PC-9 (cell line): Measurements from ENCODE around the gene YWHAQ. TPM values are rescaled to one million over a fixed set of nuclear protein-coding genes. Genes with fewer than 3 reads are reported as not detected.

Experiments
- BruUV-seq: library from RNA; stranded (reverse); fragments of 400-500 nt; replicated peaks from 2 replicates; lab custom pipeline; 2021; lab: Mats Ljungman, UMichigan
- CTCF ChIA-PET: fragments of 300-600 bp; sonication (Branson Sonifier 250); formaldehyde crosslinking; loops from one replicate; lab custom pipeline; 2022; ENCODE audit warnings: antibody characterized with exemption; lab: Charles Lee
- POLR2A ChIA-PET: fragments of 300-600 bp; sonication (Branson Sonifier 250); formaldehyde crosslinking; loops from one replicate; lab custom pipeline; 2022; ENCODE audit warnings: antibody characterized with exemption; ENCODE audit not compliant: unreplicated experiment; lab: Charles Lee
- DNase-seq, 2 experiments: peaks; one replicate each; pipeline versions ENCODE4 v3.0.0 to v3.0.0-alpha.2; 2015 to 2022; ENCODE audit warnings: mixed read lengths in 1 of 2
- H2AFZ ChIP-seq: fragments of 200-600 bp; sonication (generic); 2 replicates; pipeline ENCODE4 v1.8.1; 2017; ENCODE audit warnings: antibody characterized with exemption
- H3F3A ChIP-seq: fragments of 200-600 bp; sonication (generic); 2 replicates; pipeline ENCODE4 v1.8.1; 2017; ENCODE audit warnings: antibody characterized with exemption, mild to moderate bottlenecking, low read depth; ENCODE audit not compliant: insufficient read depth
- H3K27ac ChIP-seq: fragments of 200-600 bp; sonication (generic); 2 replicates; pipeline ENCODE4 v1.6.1; 2016; ENCODE audit warnings: mixed run types
- H3K27me3 ChIP-seq: fragments of 200-600 bp; sonication (generic); 2 replicates; pipeline ENCODE4 v1.6.1; 2016; ENCODE audit warnings: low read depth, mixed run types; ENCODE audit not compliant: insufficient read depth
- H3K36me3 ChIP-seq: fragments of 200-600 bp; sonication (generic); 2 replicates; pipeline ENCODE4 v1.6.1; 2016; ENCODE audit warnings: low read depth, mixed run types
- H3K4me1 ChIP-seq: fragments of 200-600 bp; sonication (generic); replicated peaks from 2 replicates; pipeline ENCODE4 v1.6.1; 2016; ENCODE audit warnings: mixed run types; ENCODE audit not compliant: insufficient read depth
- H3K4me2 ChIP-seq: fragments of 200-600 bp; sonication (generic); 2 replicates; pipeline ENCODE4 v1.6.1; 2017; ENCODE audit warnings: mixed run types
- H3K4me3 ChIP-seq: fragments of 200-600 bp; sonication (generic); 2 replicates; pipeline ENCODE4 v1.6.1; 2016; ENCODE audit warnings: mixed run types
- H3K79me2 ChIP-seq: fragments of 200-600 bp; sonication (generic); 2 replicates; pipeline ENCODE4 v1.6.1; 2017; ENCODE audit warnings: low read depth, mixed run types
- H3K9me2 ChIP-seq: fragments of 200-600 bp; sonication (generic); 2 replicates; pipeline ENCODE4 v1.8.1; 2017; ENCODE audit warnings: mild to moderate bottlenecking; ENCODE audit not compliant: insufficient read depth
- H3K9me3 ChIP-seq: fragments of 200-600 bp; sonication (generic); 2 replicates; pipeline ENCODE4 v1.8.1; 2016; ENCODE audit warnings: low read depth; ENCODE audit not compliant: insufficient read depth
- H4K20me1 ChIP-seq: fragments of 200-600 bp; sonication (generic); 2 replicates; pipeline ENCODE4 v1.8.1; 2017; ENCODE audit not compliant: insufficient read depth
- EZH2 ChIP-seq: fragments of 200-600 bp; sonication (generic); IDR thresholded peaks from 2 replicates; pipeline ENCODE4 v1.8.0; 2017; ENCODE audit warnings: antibody characterized with exemption, low read depth
- intact Hi-C: fragments of 100-400 bp; cut with micrococcal nuclease; formaldehyde crosslinking; loops from one replicate; pipeline ENCODE4 v1.10.0; 2022; ENCODE audit not compliant: unreplicated experiment
- total RNA-seq: library from RNA; stranded (reverse); gene quantifications from 2 replicates; pipeline ENCODE4 v1.2.3, GENCODE V29; 2021
- TF ChIP-seq, protein P1 (sequence below): fragments of 200-600 bp; sonication (generic); conservative IDR thresholded peaks from 2 replicates; pipeline ENCODE4 v1.6.1; 2017; ENCODE audit warnings: mixed run types, antibody characterized with exemption, mild to moderate bottlenecking, moderate library complexity

Gene YWHAQ
- total RNA-seq, 1 experiment from 2014 or later = 353 TPM

DNA sequence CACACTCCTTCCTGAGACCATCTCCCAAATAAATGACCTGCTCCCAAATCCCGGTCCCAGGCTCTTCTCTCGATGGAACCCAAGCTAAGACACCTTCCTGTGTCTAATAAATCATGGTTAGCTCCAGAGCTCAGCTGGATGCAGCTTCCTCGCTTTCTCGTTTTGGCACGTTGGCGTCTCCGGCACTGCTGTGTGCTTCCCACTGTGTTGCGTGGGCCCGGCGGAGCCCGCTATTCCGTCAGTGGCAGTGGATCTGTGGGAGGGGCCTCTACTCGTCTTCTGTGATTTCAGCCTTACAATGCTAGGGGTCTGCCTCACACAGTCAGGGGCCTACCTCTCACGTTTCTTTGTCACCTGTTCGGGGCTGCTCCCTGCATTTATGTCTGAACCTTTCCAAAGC is 29.4 kb upstream of the YWHAQ start:
- Histone ChIP-seq H3K4me2 (no peak overlapping the region), H3K9me2 (no peaks in the 10 kb centered on the region), H3F3A (peaks cover 10% of the 10 kb centered on the region; the same call in 1 of the 2 replicates), H3K79me2 (no peaks in the 10 kb centered on the region), H3K4me1 (peaks cover 15% of the 10 kb centered on the region), H2AFZ (no peak overlapping the region), H3K9me3 (no peaks in the 10 kb centered on the region), H3K27me3 (no peaks in the 10 kb centered on the region), H3K36me3 (no peaks in the 10 kb centered on the region), H3K27ac (no peak overlapping the region), H3K4me3 (no peak overlapping the region), H4K20me1 (no peaks in the 10 kb centered on the region)
- POLR2A ChIA-PET = no interaction called here
- TF ChIP-seq, protein P1, sequence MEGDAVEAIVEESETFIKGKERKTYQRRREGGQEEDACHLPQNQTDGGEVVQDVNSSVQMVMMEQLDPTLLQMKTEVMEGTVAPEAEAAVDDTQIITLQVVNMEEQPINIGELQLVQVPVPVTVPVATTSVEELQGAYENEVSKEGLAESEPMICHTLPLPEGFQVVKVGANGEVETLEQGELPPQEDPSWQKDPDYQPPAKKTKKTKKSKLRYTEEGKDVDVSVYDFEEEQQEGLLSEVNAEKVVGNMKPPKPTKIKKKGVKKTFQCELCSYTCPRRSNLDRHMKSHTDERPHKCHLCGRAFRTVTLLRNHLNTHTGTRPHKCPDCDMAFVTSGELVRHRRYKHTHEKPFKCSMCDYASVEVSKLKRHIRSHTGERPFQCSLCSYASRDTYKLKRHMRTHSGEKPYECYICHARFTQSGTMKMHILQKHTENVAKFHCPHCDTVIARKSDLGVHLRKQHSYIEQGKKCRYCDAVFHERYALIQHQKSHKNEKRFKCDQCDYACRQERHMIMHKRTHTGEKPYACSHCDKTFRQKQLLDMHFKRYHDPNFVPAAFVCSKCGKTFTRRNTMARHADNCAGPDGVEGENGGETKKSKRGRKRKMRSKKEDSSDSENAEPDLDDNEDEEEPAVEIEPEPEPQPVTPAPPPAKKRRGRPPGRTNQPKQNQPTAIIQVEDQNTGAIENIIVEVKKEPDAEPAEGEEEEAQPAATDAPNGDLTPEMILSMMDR = no peak
- no peak for TF ChIP-seq EZH2
- CTCF ChIA-PET = no interaction called here
- DNase-seq = no peak
- BruUV-seq = no TSS peak
- intact Hi-C loops = no loop called here

DNA sequence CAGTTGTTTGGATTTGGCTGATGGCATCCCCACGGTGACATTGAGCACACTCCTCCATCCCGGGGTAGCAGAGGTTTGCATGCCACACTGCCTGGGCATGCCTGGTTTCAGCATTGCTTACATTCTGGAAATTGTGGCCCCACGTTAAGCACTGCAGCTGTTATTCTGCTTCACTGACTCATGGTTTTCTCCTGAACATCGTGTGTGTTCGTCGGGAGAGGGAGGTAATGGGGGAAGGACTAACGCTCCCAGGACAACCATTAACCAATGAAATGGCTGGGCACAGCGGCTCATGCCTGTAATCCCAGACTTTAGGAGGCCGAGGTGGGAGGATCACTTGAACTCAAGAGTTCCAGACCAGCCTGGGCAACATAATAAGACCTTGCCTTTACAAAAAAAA is 28.2 kb upstream of the YWHAQ start:
- no peak overlapping the region for H2AFZ ChIP-seq
- H3K4me2 ChIP-seq = no peak overlapping the region
- H4K20me1 ChIP-seq = no peaks in the 10 kb centered on the region
- no peaks in the 10 kb centered on the region for H3K79me2 ChIP-seq
- TF ChIP-seq, protein P1 = no peak
- TF ChIP-seq EZH2 = no peak
- no TSS peak for BruUV-seq
- H3K27me3 ChIP-seq = peaks cover under 1% of the 10 kb centered on the region; the same call in 1 of the 2 replicates
- H3K9me2 ChIP-seq = no peaks in the 10 kb centered on the region
- H3K4me3 ChIP-seq = no peak overlapping the region
- peaks cover 19% of the 10 kb centered on the region for H3K4me1 ChIP-seq
- ChIA-PET CTCF (no interaction called here), POLR2A (no interaction called here)
- intact Hi-C loops = no loop called here
- no peak for DNase-seq
- peaks cover 10% of the 10 kb centered on the region; the same call in 1 of the 2 replicates for H3F3A ChIP-seq
- H3K27ac ChIP-seq = no peak overlapping the region
- no peaks in the 10 kb centered on the region for H3K9me3 ChIP-seq
- no peaks in the 10 kb centered on the region for H3K36me3 ChIP-seq

DNA sequence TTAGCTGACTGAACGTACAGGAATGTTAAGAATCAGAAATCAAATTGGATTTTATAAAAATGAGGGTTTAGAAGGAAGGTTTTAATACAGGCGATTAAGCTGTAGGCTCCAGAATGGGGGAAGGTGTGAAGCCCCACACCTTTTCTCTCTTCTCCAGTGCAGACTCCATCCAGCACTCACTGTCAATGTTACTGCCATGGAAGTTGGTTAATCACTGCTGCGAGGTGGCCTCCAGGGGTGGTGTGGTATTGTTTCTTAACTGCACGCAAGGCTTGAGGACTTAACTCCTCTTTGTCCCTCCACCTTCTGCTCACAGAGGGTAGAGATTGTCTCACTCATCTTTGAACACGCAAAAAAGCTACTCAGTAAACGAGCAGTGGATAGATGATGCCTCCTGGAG is 26.9 kb upstream of the YWHAQ start:
- CTCF ChIA-PET = no interaction called here
- DNase-seq = no peak
- Histone ChIP-seq H2AFZ (no peak overlapping the region), H3K4me1 (peaks cover 19% of the 10 kb centered on the region), H3K9me3 (no peaks in the 10 kb centered on the region), H3K4me2 (no peak overlapping the region), H3K27ac (no peak overlapping the region), H3K36me3 (no peaks in the 10 kb centered on the region), H3K27me3 (peaks cover 8% of the 10 kb centered on the region; the same call in 1 of the 2 replicates), H4K20me1 (no peaks in the 10 kb centered on the region), H3K79me2 (no peaks in the 10 kb centered on the region), H3K9me2 (no peaks in the 10 kb centered on the region), H3F3A (peaks cover 10% of the 10 kb centered on the region; the same call in 1 of the 2 replicates), H3K4me3 (no peak overlapping the region)
- POLR2A ChIA-PET = no interaction called here
- no TSS peak for BruUV-seq
- no peak for TF ChIP-seq EZH2
- TF ChIP-seq, protein P1 = no peak
- intact Hi-C loops = no loop called here
